Adrenal gland (tissue), 12 donors: ENCODE results near the gene MICA. TPM values are rescaled to one million over a fixed set of nuclear protein-coding genes. Genes with fewer than 3 reads are reported as not detected.
"Not testable (repeated sequence)": the region's sequence is repeated elsewhere in the genome, so short reads cannot be mapped to it uniquely, and the experiment has no call there.

Source experiments
- DNase-seq, 7 donors: peaks; one replicate each; pipeline ENCODE4 v3.0.0-alpha.2; 2019 to 2020
- H3K27ac ChIP-seq, 5 donors: fragments of 200-600 bp; sonication (generic) in 4 of 5; 1 replicate in 3 of 5; 2 replicates in 2 of 5; pipeline versions ENCODE4 v1.5.1 to v1.8.0; 2016 to 2020; ENCODE audit warnings: mild to moderate bottlenecking in 1 of 5
- H3K27me3 ChIP-seq: fragments of 200-600 bp; 2 replicates; pipeline ENCODE4 v1.8.0; 2021
- H3K36me3 ChIP-seq, 2 donors: fragments of 200-600 bp; replicated peaks in 1 of 2; 1 replicate in 1 of 2; 2 replicates in 1 of 2; pipeline versions ENCODE4 v1.5.1 to v1.8.0; 2018 to 2022
- H3K4me1 ChIP-seq, 2 donors: fragments of 200-600 bp; replicated peaks in 1 of 2; 1 replicate in 1 of 2; 2 replicates in 1 of 2; pipeline versions ENCODE4 v1.5.1 to v1.8.0; 2018 to 2021
- H3K4me3 ChIP-seq, 4 donors: fragments of 200-600 bp; sonication (generic) in 3 of 4; one replicate each; pipeline ENCODE4 v1.5.1; 2016 to 2018
- H3K9me3 ChIP-seq, 3 donors: fragments of 200-600 bp; sonication (generic) in 1 of 3; replicated peaks in 1 of 3; 1 replicate in 2 of 3; 2 replicates in 1 of 3; pipeline versions ENCODE4 v1.5.1 to v1.8.0; 2016 to 2021
- CTCF ChIP-seq, 6 experiments: fragments of 450-650 bp in 4 of 6; fragments of 200-600 bp in 2 of 6; sonication (generic) in 1 of 6; IDR thresholded peaks; 1 replicate in 5 of 6; 2 replicates in 1 of 6; pipeline versions ENCODE4 v1.5.1 to v1.8.0; 2016 to 2021; ENCODE audit warnings: antibody characterized with exemption in 6 of 6, mild to moderate bottlenecking in 2 of 6, moderate library complexity in 1 of 6
- POLR2A ChIP-seq, 2 donors: fragments of 450-650 bp; IDR thresholded peaks; one replicate each; pipeline ENCODE4 v1.6.1; 2017; ENCODE audit warnings: antibody characterized with exemption in 2 of 2, mild to moderate bottlenecking in 2 of 2, moderate library complexity in 1 of 2
- WGBS, 4 donors: extraction: QIAGEN DNeasy Blood & Tissue Kit in 2 of 4; methylation state at CpG; one replicate each; pipeline versions ENCODE4 v1.1.5 to v1.1.7; 2013 to 2017; 5-methylcytosine and 5-hydroxymethylcytosine counted together
- intact Hi-C, 2 donors: fragments of 100-400 bp; cut with DNase I; formaldehyde crosslinking; loops; one replicate each; pipeline versions ENCODE4 v1.14.1 to v1.15.0; 2022 to 2023
- polyA plus RNA-seq, 3 donors: library from polyadenylated mRNA; stranded (reverse); fragments of 200-250 nt in 2 of 3; fragments of 350-450 nt in 1 of 3; fragmentation: Illumina TruSeq in 1 of 3; extraction: RNeasy Lipid Tissue Mini Kit (QIAGEN cat#74804) in 1 of 3; gene quantifications; one replicate each; pipeline ENCODE4 v1.2.3, GENCODE V29; 2013 to 2014
- total RNA-seq, 9 donors: library from RNA; depleted of rRNA in 4 of 9; stranded (reverse); fragments of >200 nt in 4 of 9; fragments of 120-200 nt in 1 of 9; fragmentation: NEBNext Ultra II Directional in 1 of 9; extraction: Animal tissue kit (Norgen Biotek cat#: 25700) in 1 of 9; gene quantifications; one replicate each; pipeline versions ENCODE4 v1.1.0 to v1.2.4, GENCODE V29; 2013 to 2023
- donor health status: healthy with polysubstance abuse.
- donor health status: Bipolar disorder and iron deficiency.
- donor health status: DM: yes; HTN: yes; CAD: no.
- donor health status: DM: no; HTN: no; CAD: no.
- donor health status: DM: no; HTN: no; CAD: no.
- donor health status: DM: yes; HTN: yes; CAD: no.

Gene MICA
- total and polyA plus RNA-seq, 12 donors: 12.2 to 66.0 (median 36.1) TPM

- H3K4me3 ChIP-seq: no peak overlapping the region
- intact Hi-C loops: no loop called here
- H3K9me3 ChIP-seq: no peaks in the 10 kb centered on the region
- no peaks in the 10 kb centered on the region for H3K4me1 ChIP-seq
- no peaks in the 10 kb centered on the region for H3K27me3 ChIP-seq
- DNase-seq: no peak
- WGBS, 4 donors: 56 to 68% (median 61%) methylated on average over 3 of the region's 3 CpGs
- TF ChIP-seq CTCF (IDR thresholded peaks at IDR 0.05) (no peak), POLR2A (IDR thresholded peaks at IDR 0.05) (no peak)
- H3K36me3 ChIP-seq: no peaks in the 10 kb centered on the region
- H3K27ac ChIP-seq: no peak overlapping the region
These were observed 20.2 kb downstream of the MICA start for GRCh38 chr6:31423550-31423949.

DNA sequence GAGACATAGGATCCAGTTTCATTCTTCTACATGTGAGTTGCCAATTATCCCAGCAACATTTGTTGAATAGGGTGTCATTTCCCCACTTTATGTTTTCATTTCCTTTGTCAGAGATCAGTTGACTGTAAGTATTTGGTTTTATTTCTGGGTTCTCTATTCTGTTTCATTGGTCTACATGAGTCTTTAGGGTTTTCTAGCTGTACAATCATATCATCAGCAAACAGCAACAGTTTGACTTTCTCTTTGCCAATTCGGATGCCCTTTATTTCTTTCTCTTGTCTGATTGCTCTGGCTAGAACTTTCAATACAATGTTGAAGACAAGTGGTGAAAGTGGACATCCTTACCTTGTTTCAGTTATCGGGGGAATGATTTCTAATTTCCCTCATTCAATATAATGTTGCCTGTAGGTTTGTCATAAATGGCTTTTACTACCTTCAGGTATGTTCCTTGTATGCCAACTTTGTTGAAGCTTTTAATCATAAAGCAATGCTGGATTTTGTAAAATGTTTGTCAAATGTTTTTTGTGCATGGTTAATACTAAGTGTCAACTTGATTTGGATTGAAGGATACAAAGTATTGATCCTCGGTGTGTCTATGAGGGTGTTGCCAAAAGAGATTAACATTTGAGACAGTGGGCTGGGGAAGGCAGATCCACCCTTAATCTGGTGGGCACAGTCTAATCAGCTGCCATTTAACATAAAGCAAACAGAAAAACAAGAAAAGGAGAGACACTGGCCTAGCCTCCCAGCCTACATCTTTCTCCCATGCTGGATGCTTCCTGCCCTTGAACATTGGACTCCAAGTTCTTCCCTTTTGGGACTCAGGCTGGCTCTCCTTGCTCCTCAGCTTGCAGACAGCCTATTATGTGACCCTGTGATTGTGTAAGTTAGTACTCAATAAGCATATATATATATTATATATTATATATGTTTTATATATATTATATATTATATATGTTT is 23.3 kb downstream of the MICA start:
- Histone ChIP-seq H3K4me3 (no peak overlapping the region), H3K36me3 (no peaks in the 10 kb centered on the region), H3K4me1 (no peaks in the 10 kb centered on the region), H3K27ac (no peak overlapping the region), H3K27me3 (no peaks in the 10 kb centered on the region), H3K9me3 (no peaks in the 10 kb centered on the region)
- intact Hi-C loops: no loop called here
- peak in 3 of 7 donors; percentile 60 to 73 (median 72) for DNase-seq
- TF ChIP-seq POLR2A (IDR thresholded peaks at IDR 0.05) (no peak), CTCF (IDR thresholded peaks at IDR 0.05) (no peak)
- WGBS, 4 donors: 67 to 89% (median 81%) methylated on average over 3 of the region's 3 CpGs

DNA sequence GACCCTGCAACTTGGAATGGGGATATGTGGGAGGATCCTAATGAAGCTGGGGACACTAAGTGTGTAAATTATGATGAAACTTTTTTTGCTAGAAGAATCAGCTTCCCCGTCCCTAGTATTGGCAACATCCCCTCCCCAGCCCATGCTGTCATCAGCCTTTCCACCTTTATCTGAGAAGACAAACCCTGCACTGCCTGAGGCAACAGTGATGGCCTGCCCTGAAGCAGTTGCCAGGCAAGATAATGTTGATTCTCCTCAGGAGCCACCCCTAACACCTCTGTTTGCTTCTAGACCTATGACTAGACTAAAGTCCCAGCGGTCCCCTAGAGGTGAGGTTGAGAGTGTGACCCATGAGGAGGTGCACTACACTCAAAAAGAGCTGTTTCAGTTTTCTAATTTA is 27.1 kb downstream of the MICA start:
- no peak for DNase-seq
- H3K9me3 ChIP-seq: no peaks in the 10 kb centered on the region
- TF ChIP-seq CTCF (IDR thresholded peaks at IDR 0.05) (no peak), POLR2A (IDR thresholded peaks at IDR 0.05) (no peak)
- H3K4me3 ChIP-seq: no peak overlapping the region
- no peaks in the 10 kb centered on the region for H3K36me3 ChIP-seq
- H3K27ac ChIP-seq: no peak overlapping the region
- H3K27me3 ChIP-seq: no peaks in the 10 kb centered on the region
- 71 to 96% (median 81%) methylated on average over 2 of the region's 2 CpGs for WGBS, 4 donors
- intact Hi-C loops: no loop called here
- no peaks in the 10 kb centered on the region for H3K4me1 ChIP-seq

GRCh38 chr6:31435051-31435450 is 31.7 kb downstream of the MICA start:
- intact Hi-C loops, H3K4me3 ChIP-seq, H3K27me3 ChIP-seq, H3K27ac ChIP-seq, DNase-seq, H3K9me3 ChIP-seq, H3K4me1 ChIP-seq, H3K36me3 ChIP-seq: not testable (repeated sequence)
- WGBS, 4 donors: 70 to 86% (median 78%) methylated on average over 5 of the region's 5 CpGs

DNA sequence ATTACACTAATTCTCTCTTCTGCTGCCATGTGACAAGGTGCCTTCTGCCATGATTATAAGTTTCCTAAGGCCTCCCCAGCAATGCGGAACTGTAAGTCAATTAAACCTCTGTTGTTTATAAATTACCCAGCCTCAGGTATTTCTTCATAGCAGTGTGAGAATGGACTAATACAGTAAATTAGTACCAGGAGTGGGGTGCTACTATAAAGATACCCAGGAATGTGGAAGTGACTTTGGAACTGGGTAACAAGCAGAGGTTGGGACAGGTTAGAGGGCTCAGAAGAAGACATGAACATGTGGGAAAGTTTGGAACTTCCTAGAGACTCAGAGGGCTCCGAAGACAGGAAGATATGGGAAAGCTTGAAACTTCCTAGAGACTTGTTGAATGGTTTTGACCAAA is 34.8 kb downstream of the MICA start:
- DNase-seq: no peak
- intact Hi-C loops: no loop called here
- TF ChIP-seq POLR2A (IDR thresholded peaks at IDR 0.05): no peak
- TF ChIP-seq CTCF (IDR thresholded peaks at IDR 0.05): no peak

More for the DNA sequence above, 34.8 kb downstream of the MICA start:
- H3K27me3 ChIP-seq: no peaks in the 10 kb centered on the region
- no peaks in the 10 kb centered on the region for H3K9me3 ChIP-seq
- no peaks in the 10 kb centered on the region for H3K4me1 ChIP-seq
- no peak overlapping the region for H3K4me3 ChIP-seq
- H3K36me3 ChIP-seq: no peaks in the 10 kb centered on the region
- 73 to 92% (median 82%) methylated on average over 2 of the region's 2 CpGs for WGBS, 4 donors
- no peak overlapping the region for H3K27ac ChIP-seq
